Ascending aorta (tissue), 2 donors: Measurements from ENCODE around the gene ZNF749. TPM values are rescaled to one million over a fixed set of nuclear protein-coding genes. Genes with fewer than 3 reads are reported as not detected.
A peak's percentile ranks its signal among the peaks of the same experiment; 100 is the strongest.

Experiments used
- DNase-seq, 2 donors: peaks; one replicate each; pipeline ENCODE4 v3.0.0-alpha.2; 2019; ENCODE audit warnings: low spot score in 2 of 2
- H3K27ac ChIP-seq, 2 donors: fragments of 200-600 bp; sonication (generic); one replicate each; pipeline ENCODE4 v1.5.1; 2016 to 2017; ENCODE audit warnings: mild to moderate bottlenecking in 1 of 2
- H3K27me3 ChIP-seq: fragments of 200-600 bp; sonication (generic); one replicate; pipeline ENCODE4 v1.5.1; 2017
- H3K36me3 ChIP-seq, 2 donors: fragments of 200-600 bp; sonication (generic); one replicate each; pipeline ENCODE4 v1.5.1; 2016
- H3K4me1 ChIP-seq, 2 donors: fragments of 200-600 bp; sonication (generic); one replicate each; pipeline ENCODE4 v1.5.1; 2016 to 2017; ENCODE audit warnings: mild to moderate bottlenecking in 1 of 2
- H3K4me3 ChIP-seq, 2 donors: fragments of 200-600 bp; sonication (generic); one replicate each; pipeline ENCODE4 v1.5.1; 2016 to 2017; ENCODE audit warnings: mild to moderate bottlenecking in 1 of 2
- H3K9me3 ChIP-seq, 2 donors: fragments of 200-600 bp; sonication (generic); one replicate each; pipeline ENCODE4 v1.5.1; 2016
- intact Hi-C: fragments of 100-400 bp; cut with DNase I; formaldehyde crosslinking; loops from one replicate; pipeline ENCODE4 v1.15.1; 2023
- total RNA-seq: library from RNA; depleted of rRNA; stranded (reverse); fragments of >200 nt; gene quantifications from one replicate; pipeline ENCODE4 v1.1.0, GENCODE V29; 2016
- TF ChIP-seq, protein P1 (sequence below), 3 experiments: fragments of 200-600 bp in 2 of 3; fragments of 450-650 bp in 1 of 3; sonication (generic) in 2 of 3; IDR thresholded peaks; one replicate each; pipeline ENCODE4 v1.5.1; 2016 to 2019; ENCODE audit warnings: antibody characterized with exemption in 3 of 3, mild to moderate bottlenecking in 1 of 3, moderate library complexity in 1 of 3

The ZNF749 gene
- total RNA-seq, 1 donor from 2014 or later = 2.7 TPM

DNA sequence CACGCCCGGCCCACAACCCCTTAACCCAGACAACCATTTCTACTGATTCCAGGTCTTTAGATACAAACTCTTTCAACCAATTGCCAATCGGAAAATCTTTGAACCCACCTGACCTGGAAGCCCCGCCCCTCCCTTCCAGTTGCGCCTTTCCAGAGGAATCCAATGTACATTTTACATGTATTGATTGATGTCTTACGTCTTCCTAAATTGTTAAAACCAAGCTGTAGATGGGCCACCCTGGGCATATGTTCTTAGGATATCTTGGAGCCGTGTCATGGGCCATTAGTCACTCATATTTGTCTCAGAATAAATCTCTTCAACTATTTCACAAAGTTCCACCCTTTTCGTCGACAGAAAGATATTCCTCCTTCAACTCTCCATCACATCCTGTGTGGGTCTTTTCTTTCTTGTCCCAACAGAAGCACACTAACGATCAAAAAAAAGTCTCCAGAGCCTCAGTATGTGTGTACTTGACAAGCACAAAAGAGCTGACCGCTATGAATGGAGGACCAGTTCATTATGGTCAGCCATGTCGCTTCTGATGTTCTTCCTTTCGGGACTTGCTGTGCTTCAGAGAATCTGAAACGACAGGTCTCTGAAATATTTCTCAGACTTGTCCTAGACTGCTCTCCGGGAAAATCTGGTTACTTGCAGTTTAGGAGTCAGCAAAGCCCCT is 601 bp upstream of the ZNF749 start:
- Histone ChIP-seq H3K4me3 (peak overlapping the region; percentile 84 to 85), H3K36me3 (peaks cover 15% of the 10 kb centered on the region in 2 donors), H3K9me3 (peaks cover 0 to 20% of the 10 kb centered on the region in 2 donors), H3K27me3 (no peaks in the 10 kb centered on the region), H3K27ac (no peak overlapping the region), H3K4me1 (peaks cover 5 to 9% of the 10 kb centered on the region in 2 donors)
- TF ChIP-seq, protein P1, sequence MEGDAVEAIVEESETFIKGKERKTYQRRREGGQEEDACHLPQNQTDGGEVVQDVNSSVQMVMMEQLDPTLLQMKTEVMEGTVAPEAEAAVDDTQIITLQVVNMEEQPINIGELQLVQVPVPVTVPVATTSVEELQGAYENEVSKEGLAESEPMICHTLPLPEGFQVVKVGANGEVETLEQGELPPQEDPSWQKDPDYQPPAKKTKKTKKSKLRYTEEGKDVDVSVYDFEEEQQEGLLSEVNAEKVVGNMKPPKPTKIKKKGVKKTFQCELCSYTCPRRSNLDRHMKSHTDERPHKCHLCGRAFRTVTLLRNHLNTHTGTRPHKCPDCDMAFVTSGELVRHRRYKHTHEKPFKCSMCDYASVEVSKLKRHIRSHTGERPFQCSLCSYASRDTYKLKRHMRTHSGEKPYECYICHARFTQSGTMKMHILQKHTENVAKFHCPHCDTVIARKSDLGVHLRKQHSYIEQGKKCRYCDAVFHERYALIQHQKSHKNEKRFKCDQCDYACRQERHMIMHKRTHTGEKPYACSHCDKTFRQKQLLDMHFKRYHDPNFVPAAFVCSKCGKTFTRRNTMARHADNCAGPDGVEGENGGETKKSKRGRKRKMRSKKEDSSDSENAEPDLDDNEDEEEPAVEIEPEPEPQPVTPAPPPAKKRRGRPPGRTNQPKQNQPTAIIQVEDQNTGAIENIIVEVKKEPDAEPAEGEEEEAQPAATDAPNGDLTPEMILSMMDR (IDR thresholded peaks at IDR 0.05) = no peak
- intact Hi-C loops = loop anchor here (1.0 to 2.0 kb wide), 6 partner anchors 23 to 194 kb away; partner anchors contain the start of genes TRAPPC2B, ZNF17, ZNF419 and ZNF460
- no peak for DNase-seq

DNA sequence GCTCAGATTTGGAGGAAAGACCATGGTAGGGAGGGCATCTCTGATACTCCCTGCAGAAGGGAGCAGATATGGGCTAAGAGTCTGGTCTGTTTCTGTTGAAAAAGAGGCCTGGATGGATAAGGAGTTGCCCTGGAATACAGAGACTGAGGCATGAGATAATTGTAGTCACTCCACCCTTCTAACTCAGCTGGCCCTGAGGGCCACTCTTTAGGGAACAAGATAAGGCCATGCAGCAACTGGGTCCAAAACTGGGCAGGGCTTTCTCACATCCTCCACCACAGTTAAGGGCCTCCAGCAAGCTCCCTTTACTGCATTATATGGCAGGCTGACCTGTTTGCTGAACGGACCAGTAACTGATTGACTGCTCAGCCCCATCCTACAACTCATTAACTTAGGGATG is 1.3 kb downstream of the ZNF749 start:
- H3K4me1 ChIP-seq = peaks cover 5 to 9% of the 10 kb centered on the region in 2 donors
- H3K4me3 ChIP-seq = peak overlapping the region; percentile 84 to 85
- no peak overlapping the region for H3K27ac ChIP-seq
- no peaks in the 10 kb centered on the region for H3K27me3 ChIP-seq
- H3K36me3 ChIP-seq = peaks cover 15 to 19% of the 10 kb centered on the region in 2 donors
- H3K9me3 ChIP-seq = peaks cover 12 to 39% of the 10 kb centered on the region in 2 donors
- intact Hi-C loops = no loop called here
- TF ChIP-seq, protein P1 (IDR thresholded peaks at IDR 0.05) = no peak
- no peak for DNase-seq

DNA sequence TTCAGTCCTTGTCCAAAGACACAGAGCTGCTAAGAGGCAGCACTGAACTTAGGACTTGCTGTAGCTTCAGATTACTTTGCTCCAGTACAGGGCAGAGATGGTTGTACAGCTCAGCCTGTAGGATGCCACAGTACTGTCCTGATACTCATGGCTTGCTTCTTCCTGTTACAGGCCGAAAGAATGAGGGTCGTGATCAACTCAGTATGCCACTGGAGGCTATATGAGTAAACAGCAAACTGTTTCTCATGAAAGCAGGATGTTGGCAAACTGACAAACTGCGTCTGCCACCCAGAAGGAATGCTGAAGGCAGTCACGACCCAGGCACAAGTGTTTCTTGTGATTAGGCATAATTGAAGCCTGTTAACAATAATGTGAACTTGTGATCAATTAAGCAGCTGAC is 2.8 kb downstream of the ZNF749 start:
- no peak overlapping the region for H3K27ac ChIP-seq
- peaks cover 27 to 54% of the 10 kb centered on the region in 2 donors for H3K9me3 ChIP-seq
- intact Hi-C loops = no loop called here
- no peak overlapping the region for H3K4me3 ChIP-seq
- H3K4me1 ChIP-seq = peaks cover 5 to 9% of the 10 kb centered on the region in 2 donors
- peaks cover 18 to 34% of the 10 kb centered on the region in 2 donors for H3K36me3 ChIP-seq
- TF ChIP-seq, protein P1 (IDR thresholded peaks at IDR 0.05) = no peak
- DNase-seq = no peak
- no peaks in the 10 kb centered on the region for H3K27me3 ChIP-seq

DNA sequence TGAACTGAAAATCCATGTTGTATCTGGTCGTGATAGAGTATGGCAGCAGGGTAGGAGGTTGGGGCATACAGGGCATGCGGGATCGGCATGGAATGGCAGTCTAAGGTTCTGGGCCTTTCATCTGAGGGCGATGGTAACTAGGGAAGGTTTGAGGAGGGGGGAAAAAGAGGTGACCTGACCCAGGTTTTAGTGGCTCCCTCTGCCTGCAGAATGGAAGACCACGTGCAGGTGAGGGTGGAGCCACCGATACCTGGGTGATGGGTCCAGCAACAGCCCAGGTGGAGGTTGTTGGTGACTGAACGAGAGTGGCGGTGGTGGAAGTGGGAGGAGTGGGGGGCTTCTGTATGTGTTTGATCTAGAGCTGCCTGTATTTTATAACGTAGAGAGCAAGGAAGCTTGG is 3.8 kb downstream of the ZNF749 start:
- intact Hi-C loops = no loop called here
- H3K36me3 ChIP-seq = peaks cover 27 to 44% of the 10 kb centered on the region in 2 donors

DNA sequence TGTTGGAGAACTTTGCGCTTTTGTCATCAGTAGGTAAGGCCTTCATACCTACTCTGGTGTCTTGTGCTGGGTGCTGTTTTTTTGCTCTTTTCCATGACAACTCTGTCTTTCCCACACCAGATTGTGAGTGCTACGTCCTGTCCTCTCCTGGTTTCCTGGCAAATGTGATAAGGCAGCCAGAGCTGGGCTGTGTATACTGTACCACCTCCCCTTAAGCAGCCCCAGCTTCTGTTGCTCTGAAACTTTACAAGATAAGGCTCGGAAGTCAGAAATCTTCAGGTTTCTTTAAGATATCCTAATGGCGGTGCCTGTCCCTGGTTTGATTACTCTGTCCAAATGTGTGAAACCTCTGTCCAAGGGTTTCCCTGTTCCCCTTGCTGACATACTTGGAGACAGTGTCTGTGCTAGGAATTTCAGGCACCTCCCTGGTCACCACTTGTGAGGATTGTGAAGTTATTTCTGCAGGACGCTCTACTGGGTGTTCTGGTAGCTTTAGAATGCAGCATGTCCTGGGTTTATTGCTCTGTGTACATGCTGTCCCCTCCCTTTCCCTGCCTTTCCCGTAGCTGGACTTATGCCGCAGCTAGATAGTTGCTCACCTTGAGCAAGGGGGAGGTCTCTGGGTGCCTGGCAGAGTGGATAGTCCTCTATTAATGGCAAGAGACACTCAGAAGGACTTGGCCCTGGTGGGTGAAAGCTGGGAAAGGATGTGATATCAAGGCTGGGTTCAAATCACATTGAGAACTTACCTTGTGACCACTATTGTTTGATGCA is 7.0 kb downstream of the ZNF749 start:
- no peaks in the 10 kb centered on the region for H3K27me3 ChIP-seq
- no peak overlapping the region for H3K4me3 ChIP-seq
- no peak overlapping the region for H3K27ac ChIP-seq
- intact Hi-C loops = no loop called here
- TF ChIP-seq, protein P1 (IDR thresholded peaks at IDR 0.05) = no peak
- peaks cover 58 to 96% of the 10 kb centered on the region in 2 donors for H3K9me3 ChIP-seq
- H3K36me3 ChIP-seq = peaks cover 37 to 63% of the 10 kb centered on the region in 2 donors
- DNase-seq = no peak
- H3K4me1 ChIP-seq = no peaks in the 10 kb centered on the region

More for the DNA sequence above, 3.8 kb downstream of the ZNF749 start:
- Histone ChIP-seq H3K4me1 (peaks cover 5 to 9% of the 10 kb centered on the region in 2 donors), H3K4me3 (no peak overlapping the region), H3K27ac (no peak overlapping the region), H3K9me3 (peaks cover 37 to 64% of the 10 kb centered on the region in 2 donors), H3K27me3 (no peaks in the 10 kb centered on the region)
- TF ChIP-seq, protein P1 (IDR thresholded peaks at IDR 0.05) = no peak
- DNase-seq = no peak
